ENCODE measurements around the gene SLC26A4.

The SLC26A4 gene

GRCh38 chr7:107715531-107715930 is 54.9 kb downstream of the SLC26A4 start:
- no peaks in the 10 kb centered on the region for H3K4me1 ChIP-seq (ENCODE audit: low read depth, poor library complexity, severe bottlenecking)
- no peak overlapping the region for H3K27ac ChIP-seq
- no peaks in the 10 kb centered on the region for H3K79me2 ChIP-seq (ENCODE audit: insufficient read depth, low read depth)
- H3K4me2 ChIP-seq: no peak overlapping the region; the same call in 1 of the 2 replicates
- H3K9ac ChIP-seq: no peak overlapping the region
- no peak overlapping the region for H3K4me3 ChIP-seq (IDR thresholded peaks at IDR 0.05; ENCODE audit: insufficient read depth, low read depth, low read length)
- H3K27me3 ChIP-seq (ENCODE audit: insufficient read depth, low read depth): no peaks in the 10 kb centered on the region
- H2AFZ ChIP-seq (ENCODE audit: low read depth): no peak overlapping the region
- TF ChIP-seq CTCF (conservative IDR thresholded peaks at IDR 0.05; ENCODE audit: low read depth, low read length): no peak
- H3K36me3 ChIP-seq (ENCODE audit: insufficient read depth): no peaks in the 10 kb centered on the region
- no peaks in the 10 kb centered on the region for H4K20me1 ChIP-seq (ENCODE audit: insufficient read depth)

- no peak overlapping the region for H3K9ac ChIP-seq
- no peak overlapping the region for H2AFZ ChIP-seq (ENCODE audit: low read depth)
- H4K20me1 ChIP-seq (ENCODE audit: insufficient read depth): no peaks in the 10 kb centered on the region
- H3K27me3 ChIP-seq (ENCODE audit: insufficient read depth, low read depth): no peaks in the 10 kb centered on the region
- no peaks in the 10 kb centered on the region for H3K4me1 ChIP-seq (ENCODE audit: low read depth, poor library complexity, severe bottlenecking)
- no peaks in the 10 kb centered on the region for H3K36me3 ChIP-seq (ENCODE audit: insufficient read depth)
- TF ChIP-seq CTCF (conservative IDR thresholded peaks at IDR 0.05; ENCODE audit: low read depth, low read length): no peak
- H3K79me2 ChIP-seq (ENCODE audit: insufficient read depth, low read depth): no peaks in the 10 kb centered on the region
- no peak overlapping the region for H3K27ac ChIP-seq
- H3K4me3 ChIP-seq (IDR thresholded peaks at IDR 0.05; ENCODE audit: insufficient read depth, low read depth, low read length): no peak overlapping the region
- no peak overlapping the region for H3K4me2 ChIP-seq
These were observed 58.0 kb downstream of the SLC26A4 start for GRCh38 chr7:107718456-107719193.

- Histone ChIP-seq H3K27me3 (ENCODE audit: insufficient read depth, low read depth) (no peaks in the 10 kb centered on the region), H3K4me1 (ENCODE audit: low read depth, poor library complexity, severe bottlenecking) (no peaks in the 10 kb centered on the region), H2AFZ (ENCODE audit: low read depth) (no peak overlapping the region), H3K9ac (no peak overlapping the region), H3K4me3 (IDR thresholded peaks at IDR 0.05; ENCODE audit: insufficient read depth, low read depth, low read length) (no peak overlapping the region), H3K36me3 (ENCODE audit: insufficient read depth) (no peaks in the 10 kb centered on the region), H3K79me2 (ENCODE audit: insufficient read depth, low read depth) (no peaks in the 10 kb centered on the region), H4K20me1 (ENCODE audit: insufficient read depth) (no peaks in the 10 kb centered on the region), H3K4me2 (no peak overlapping the region), H3K27ac (no peak overlapping the region)
- TF ChIP-seq CTCF (conservative IDR thresholded peaks at IDR 0.05; ENCODE audit: low read depth, low read length): no peak
These were observed 60.7 kb downstream of the SLC26A4 start for GRCh38 chr7:107721286-107721685.

- Histone ChIP-seq H3K4me1 (ENCODE audit: low read depth, poor library complexity, severe bottlenecking) (no peaks in the 10 kb centered on the region), H3K79me2 (ENCODE audit: insufficient read depth, low read depth) (no peaks in the 10 kb centered on the region), H2AFZ (ENCODE audit: low read depth) (no peak overlapping the region), H4K20me1 (ENCODE audit: insufficient read depth) (no peaks in the 10 kb centered on the region), H3K4me2 (no peak overlapping the region), H3K27ac (no peak overlapping the region), H3K4me3 (IDR thresholded peaks at IDR 0.05; ENCODE audit: insufficient read depth, low read depth, low read length) (no peak overlapping the region), H3K36me3 (ENCODE audit: insufficient read depth) (no peaks in the 10 kb centered on the region), H3K9ac (no peak overlapping the region), H3K27me3 (ENCODE audit: insufficient read depth, low read depth) (no peaks in the 10 kb centered on the region)
- no peak for TF ChIP-seq CTCF (conservative IDR thresholded peaks at IDR 0.05; ENCODE audit: low read depth, low read length)
These were observed 62.6 kb downstream of the SLC26A4 start for GRCh38 chr7:107723255-107723654.

Measured in KMS-11 (cell line).